Spleen (tissue), 11 donors: ENCODE results near the gene CLIP2. TPM values are rescaled to one million over a fixed set of nuclear protein-coding genes. Genes with fewer than 3 reads are reported as not detected.
A peak's percentile ranks its signal among the peaks of the same experiment; 100 is the strongest.
"Not testable (repeated sequence)": the region's sequence is repeated elsewhere in the genome, so short reads cannot be mapped to it uniquely, and the experiment has no call there.

ENCODE experiments used
- DNase-seq: peaks from one replicate; pipeline ENCODE4 v3.0.0-alpha.2; 2020
- H3K27ac ChIP-seq, 8 donors: fragments of 200-600 bp; sonication (generic) in 7 of 8; 1 replicate in 4 of 8; 2 replicates in 4 of 8; pipeline versions ENCODE4 v1.5.0 to v1.8.0; 2016 to 2021; ENCODE audit warnings: inconsistent platforms in 4 of 8, mild to moderate bottlenecking in 4 of 8, moderate library complexity in 1 of 8
- H3K27me3 ChIP-seq, 7 donors: fragments of 200-600 bp; sonication (generic) in 6 of 7; replicated peaks in 1 of 7; 1 replicate in 4 of 7; 2 replicates in 3 of 7; pipeline versions ENCODE4 v1.5.0 to v1.8.0; 2016 to 2021; ENCODE audit warnings: inconsistent platforms in 3 of 7, mild to moderate bottlenecking in 1 of 7
- H3K36me3 ChIP-seq, 6 donors: fragments of 200-600 bp; sonication (generic) in 5 of 6; 1 replicate in 4 of 6; 2 replicates in 2 of 6; pipeline versions ENCODE4 v1.5.0 to v1.8.0; 2016 to 2021; ENCODE audit warnings: inconsistent platforms in 2 of 6
- H3K4me1 ChIP-seq, 6 donors: fragments of 200-600 bp; sonication (generic) in 5 of 6; 1 replicate in 3 of 6; 2 replicates in 3 of 6; pipeline versions ENCODE4 v1.5.0 to v1.8.0; 2016 to 2021; ENCODE audit warnings: inconsistent platforms in 3 of 6
- H3K4me3 ChIP-seq, 8 donors: fragments of 200-600 bp; sonication (generic) in 7 of 8; 1 replicate in 4 of 8; 2 replicates in 4 of 8; pipeline versions ENCODE4 v1.5.0 to v1.8.0; 2016 to 2021; ENCODE audit warnings: inconsistent platforms in 4 of 8, mild to moderate bottlenecking in 4 of 8, moderate library complexity in 2 of 8
- H3K9me3 ChIP-seq, 8 donors: fragments of 200-600 bp; sonication (generic) in 7 of 8; 1 replicate in 4 of 8; 2 replicates in 4 of 8; pipeline versions ENCODE4 v1.5.0 to v1.8.0; 2016 to 2021; ENCODE audit warnings: inconsistent platforms in 4 of 8
- CTCF ChIP-seq, 11 experiments: fragments of 200-600 bp in 7 of 11; fragments of 450-650 bp in 4 of 11; sonication (generic) in 4 of 11; IDR thresholded peaks in 8 of 11; conservative IDR thresholded peaks in 3 of 11; 1 replicate in 7 of 11; 2 replicates in 4 of 11; pipeline versions ENCODE4 v1.4.0 to v1.8.0; 2016 to 2021; ENCODE audit warnings: antibody characterized with exemption in 11 of 11, inconsistent platforms in 4 of 11, mild to moderate bottlenecking in 1 of 11
- POLR2A ChIP-seq, 3 donors: fragments of 450-650 bp; IDR thresholded peaks; one replicate each; pipeline ENCODE4 v1.5.1; 2017; ENCODE audit warnings: antibody characterized with exemption in 3 of 3, mild to moderate bottlenecking in 1 of 3
- POLR2AphosphoS5 ChIP-seq, 3 donors: sonication (generic); formaldehyde crosslinking; IDR thresholded peaks; one replicate each; pipeline ENCODE4 v1.5.1; 2017; ENCODE audit warnings: antibody characterized with exemption in 3 of 3
- WGBS, 5 donors: extraction: QIAGEN DNeasy Blood & Tissue Kit in 3 of 5; methylation state at CpG; one replicate each; pipeline versions ENCODE4 v1.1.5 to v1.1.7; 2013 to 2018; 5-methylcytosine and 5-hydroxymethylcytosine counted together
- intact Hi-C: fragments of 100-400 bp; cut with DNase I; formaldehyde crosslinking; loops from one replicate; pipeline ENCODE4 v1.15.0; 2023; ENCODE audit warnings: low total_unique reads
- polyA plus RNA-seq, 3 donors: library from polyadenylated mRNA; stranded (reverse); fragments of 200-250 nt; gene quantifications; one replicate each; pipeline ENCODE4 v1.2.1, GENCODE V29; 2013
- total RNA-seq, 7 donors: library from RNA; depleted of rRNA in 3 of 7; stranded (reverse); fragments of >200 nt in 3 of 7; fragmentation: NEBNext Ultra II Directional in 4 of 7; extraction: Animal tissue kit (Norgen Biotek cat#: 25700) in 4 of 7; gene quantifications; one replicate each; pipeline versions ENCODE4 v1.1.0 to v1.2.1, GENCODE V29; 2016 to 2021
- donor health status: healthy with polysubstance abuse.
- donor health status: DM: no; HTN: no; CAD: no; lungs with moderate emphysema.
- donor health status: DM: no; HTN: no; CAD: no.
- donor health status: Bipolar disorder and iron deficiency.
- donor health status: healthy.
- donor health status: DM: no; HTN: no; CAD: no.
- donor health status: DM: yes; HTN: yes; CAD: no.

Gene CLIP2
- total and polyA plus RNA-seq, 10 donors: 2.7 to 18.6 (median 16.9) TPM

GRCh38 chr7:74248156-74248555 lies 41.1 kb upstream of the CLIP2 start:
- H3K9me3 ChIP-seq: no peaks in the 10 kb centered on the region
- no peak for DNase-seq
- peaks cover 0 to 95% (median 65%) of the 10 kb centered on the region in 6 donors for H3K36me3 ChIP-seq
- TF ChIP-seq CTCF (IDR thresholded peaks at IDR 0.05 in 8 of 11, conservative IDR thresholded peaks at IDR 0.05 in 3 of 11): no peak
- TF ChIP-seq POLR2AphosphoS5 (IDR thresholded peaks at IDR 0.05): no peak
- no peak for TF ChIP-seq POLR2A (IDR thresholded peaks at IDR 0.05)
- no peak overlapping the region for H3K4me3 ChIP-seq
- no peak overlapping the region for H3K27ac ChIP-seq
- H3K4me1 ChIP-seq: peaks cover 4 to 17% (median 9%) of the 10 kb centered on the region in 6 donors
- intact Hi-C loops: no loop called here
- WGBS, 5 donors: 93 to 98% (median 96%) methylated on average over 6 of the region's 6 CpGs
- H3K27me3 ChIP-seq: no peaks in the 10 kb centered on the region

GRCh38 chr7:74249058-74249457 lies 40.1 kb upstream of the CLIP2 start:
- H3K9me3 ChIP-seq, DNase-seq, intact Hi-C loops, H3K4me3 ChIP-seq, H3K27me3 ChIP-seq, H3K27ac ChIP-seq: not testable (repeated sequence)
- WGBS, 5 donors: 94 to 98% (median 97%) methylated on average over 10 of the region's 10 CpGs
- peaks cover 0 to 86% (median 63%) of the 10 kb centered on the region in 6 donors for H3K36me3 ChIP-seq
- peaks cover 9 to 19% (median 15%) of the 10 kb centered on the region in 6 donors for H3K4me1 ChIP-seq

GRCh38 chr7:74252893-74253292 lies 36.3 kb upstream of the CLIP2 start:
- peak overlapping the region in 1 of 8 donors; percentile 97 for H3K27ac ChIP-seq
- intact Hi-C loops: no loop called here
- peaks cover 16 to 46% (median 40%) of the 10 kb centered on the region in 6 donors for H3K4me1 ChIP-seq
- 65 to 81% (median 76%) methylated on average over 5 of the region's 5 CpGs for WGBS, 5 donors
- TF ChIP-seq POLR2A (IDR thresholded peaks at IDR 0.05) (no peak), CTCF (IDR thresholded peaks at IDR 0.05 in 8 of 11, conservative IDR thresholded peaks at IDR 0.05 in 3 of 11) (no peak), POLR2AphosphoS5 (IDR thresholded peaks at IDR 0.05) (no peak)
- H3K9me3 ChIP-seq: no peaks in the 10 kb centered on the region
- no peak for DNase-seq
- H3K36me3 ChIP-seq: peaks cover 0 to 48% (median 35%) of the 10 kb centered on the region in 6 donors
- no peaks in the 10 kb centered on the region for H3K27me3 ChIP-seq
- H3K4me3 ChIP-seq: peak overlapping the region in 2 of 8 donors; percentile 73 to 94

GRCh38 chr7:74253331-74253730 lies 35.9 kb upstream of the CLIP2 start:
- Histone ChIP-seq H3K36me3 (peaks cover 0 to 43% (median 31%) of the 10 kb centered on the region in 6 donors), H3K4me3 (peak overlapping the region in 7 of 8 donors; percentile 61 to 94 (median 75)), H3K27ac (peak overlapping the region in 4 of 8 donors; percentile 92 to 97 (median 95)), H3K9me3 (no peaks in the 10 kb centered on the region), H3K27me3 (no peaks in the 10 kb centered on the region), H3K4me1 (peaks cover 16 to 46% (median 40%) of the 10 kb centered on the region in 6 donors)
- TF ChIP-seq CTCF (IDR thresholded peaks at IDR 0.05 in 8 of 11, conservative IDR thresholded peaks at IDR 0.05 in 3 of 11): no peak
- no peak for TF ChIP-seq POLR2AphosphoS5 (IDR thresholded peaks at IDR 0.05)
- TF ChIP-seq POLR2A (IDR thresholded peaks at IDR 0.05): no peak
- 64 to 79% (median 75%) methylated on average over 7 of the region's 7 CpGs for WGBS, 5 donors
- intact Hi-C loops: no loop called here
- DNase-seq: no peak

GRCh38 chr7:74253835-74254128 lies 35.4 kb upstream of the CLIP2 start:
- no peak for DNase-seq
- intact Hi-C loops: no loop called here
- H3K9me3 ChIP-seq: no peaks in the 10 kb centered on the region
- TF ChIP-seq POLR2A (IDR thresholded peaks at IDR 0.05) (no peak), POLR2AphosphoS5 (IDR thresholded peaks at IDR 0.05) (no peak), CTCF (IDR thresholded peaks at IDR 0.05 in 8 of 11, conservative IDR thresholded peaks at IDR 0.05 in 3 of 11) (no peak)
- H3K27me3 ChIP-seq: no peaks in the 10 kb centered on the region
- peak overlapping the region; percentile 61 to 94 (median 80) for H3K4me3 ChIP-seq
- WGBS, 5 donors: 0 to 2% (median 1%) methylated on average over 10 of the region's 10 CpGs
- H3K36me3 ChIP-seq: peaks cover 0 to 39% (median 26%) of the 10 kb centered on the region in 6 donors
- H3K4me1 ChIP-seq: peaks cover 16 to 46% (median 40%) of the 10 kb centered on the region in 6 donors
- H3K27ac ChIP-seq: peak overlapping the region; percentile 75 to 97 (median 94)
